ENCODE results near the gene NSFL1C.
A peak's percentile ranks its signal among the peaks of the same experiment; 100 is the strongest.
"Not testable (repeated sequence)": the region's sequence is repeated elsewhere in the genome, so short reads cannot be mapped to it uniquely, and the experiment has no call there.

Gene NSFL1C

DNA sequence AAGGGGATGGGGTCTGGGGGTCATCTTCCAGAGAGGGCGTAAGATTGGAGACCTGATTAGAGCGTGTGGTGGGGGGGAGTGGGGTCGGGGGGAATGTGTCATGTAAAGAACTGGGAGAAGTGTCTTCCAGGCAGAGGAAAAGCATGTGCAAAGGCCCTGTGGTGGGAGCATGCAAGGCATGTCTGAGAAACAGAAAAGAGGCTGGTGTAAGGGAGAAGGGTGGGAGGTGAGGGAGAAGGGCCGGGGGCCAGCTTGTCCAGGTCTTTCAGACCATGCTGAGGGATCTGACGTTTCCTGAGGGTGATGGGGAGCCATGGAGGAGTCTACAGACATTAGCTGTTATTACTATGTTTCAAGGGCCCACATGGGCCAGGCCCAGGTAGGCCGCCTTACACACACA, 43.4 kb downstream of the NSFL1C start:
- no peak for DNase-seq

DNA sequence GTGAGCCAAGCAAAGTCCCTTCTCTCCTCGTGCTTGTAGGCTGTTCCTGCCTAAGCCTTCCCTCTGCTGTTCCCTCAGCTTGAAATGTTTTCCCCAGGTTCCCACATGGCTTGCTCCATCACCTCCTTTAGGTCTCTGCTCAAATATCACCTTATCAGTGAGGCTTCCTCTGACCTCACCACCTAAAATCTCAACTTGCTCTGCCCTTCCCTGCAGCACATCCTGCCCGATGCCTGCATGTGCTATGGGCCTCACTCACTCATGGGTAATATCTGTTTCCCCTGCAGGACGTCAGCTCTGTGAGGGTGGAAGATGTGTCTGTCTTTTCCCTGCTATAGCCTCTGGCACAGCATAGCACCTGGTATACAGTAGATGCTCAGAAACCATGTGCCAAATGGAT, 43.9 kb downstream of the NSFL1C start:
- no peak for DNase-seq

DNA sequence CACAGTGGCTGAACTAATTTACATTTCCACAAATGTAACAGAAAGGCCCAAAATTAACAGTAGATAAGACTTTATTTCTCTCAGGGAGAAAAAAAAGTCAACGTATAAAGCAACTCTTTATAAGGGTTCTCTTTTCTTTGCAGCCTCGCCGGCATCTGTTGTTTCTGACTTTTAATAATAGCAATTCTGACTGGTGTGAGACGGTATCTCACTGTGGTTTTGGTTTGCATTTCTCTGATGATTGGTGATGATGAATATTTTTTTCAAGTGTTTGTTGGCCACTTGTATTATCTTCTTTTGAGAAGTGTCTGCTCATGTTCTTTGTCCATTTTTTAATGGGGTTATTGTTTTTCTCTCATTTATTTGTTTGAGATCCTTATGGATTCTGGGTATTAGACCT, 46.6 kb downstream of the NSFL1C start:
- DNase-seq = no peak

DNA sequence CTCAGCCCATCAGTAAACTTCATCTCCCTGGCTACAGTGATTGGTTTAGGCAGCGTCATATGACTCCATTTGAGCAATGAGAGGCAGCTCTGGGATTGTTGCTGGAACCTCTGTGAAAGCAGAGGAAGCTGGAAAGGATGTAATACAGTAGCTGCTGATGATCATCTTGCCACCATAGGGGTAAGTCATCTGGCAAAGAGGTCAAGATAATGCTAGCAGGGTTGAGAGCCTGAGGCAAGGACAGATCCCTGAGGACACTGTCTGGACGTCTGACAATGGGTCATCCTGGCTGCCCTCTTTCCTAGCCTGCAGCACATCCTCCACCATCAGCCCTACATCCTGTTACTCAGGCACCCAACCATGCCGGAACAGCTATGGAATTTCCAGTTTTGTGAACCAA, 48.3 kb downstream of the NSFL1C start:
- no peak for DNase-seq

- DNase-seq = no peak
These were observed 48.9 kb downstream of the NSFL1C start for GRCh38 chr20:1417790-1418189.

GRCh38 chr20:1417273-1417672, 49.4 kb downstream of the NSFL1C start:
- DNase-seq = no peak

DNA sequence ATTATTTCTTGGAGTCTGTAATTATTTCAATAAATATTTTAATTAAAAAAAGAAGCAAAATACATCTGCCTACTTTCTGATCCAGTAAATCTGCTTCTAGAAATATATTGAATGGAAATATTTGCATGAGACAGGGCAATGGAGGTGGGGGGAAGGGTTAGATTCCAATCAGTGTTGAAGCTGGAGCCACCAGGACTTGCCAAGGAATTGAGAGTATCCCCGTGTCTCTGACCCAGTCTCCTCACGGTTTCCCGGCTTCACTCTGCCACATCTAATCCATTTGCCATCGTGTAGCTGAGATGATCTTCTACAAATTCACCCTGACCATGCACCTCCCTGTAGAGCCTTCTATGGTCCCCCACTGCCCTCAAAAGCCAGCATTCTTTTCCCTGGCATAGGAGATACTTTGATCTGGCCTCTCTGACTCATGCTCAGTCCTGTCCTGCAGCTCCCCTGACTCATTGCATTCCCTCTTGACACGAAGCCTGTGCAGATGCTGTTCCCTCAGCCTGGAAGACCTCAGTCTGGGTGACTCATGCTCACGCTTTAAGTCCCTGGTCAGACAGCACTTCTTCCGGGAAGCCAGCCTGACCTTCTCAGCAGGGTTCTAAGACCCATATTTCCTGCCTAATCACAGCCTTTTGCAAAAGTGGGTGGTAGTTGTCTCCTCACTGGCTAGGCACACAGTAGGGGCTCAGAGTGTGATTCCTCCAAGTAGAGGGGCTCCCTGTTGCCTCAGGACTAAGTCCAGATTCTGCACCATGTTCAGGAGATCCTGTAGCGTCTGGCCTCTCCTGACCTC, 50.8 kb downstream of the NSFL1C start:
- DNase-seq = no peak

- no peak for DNase-seq
These were observed 51.7 kb downstream of the NSFL1C start for GRCh38 chr20:1414982-1415381.

- no peak for DNase-seq
These were observed 60.8 kb downstream of the NSFL1C start for GRCh38 chr20:1405801-1406200.

DNA sequence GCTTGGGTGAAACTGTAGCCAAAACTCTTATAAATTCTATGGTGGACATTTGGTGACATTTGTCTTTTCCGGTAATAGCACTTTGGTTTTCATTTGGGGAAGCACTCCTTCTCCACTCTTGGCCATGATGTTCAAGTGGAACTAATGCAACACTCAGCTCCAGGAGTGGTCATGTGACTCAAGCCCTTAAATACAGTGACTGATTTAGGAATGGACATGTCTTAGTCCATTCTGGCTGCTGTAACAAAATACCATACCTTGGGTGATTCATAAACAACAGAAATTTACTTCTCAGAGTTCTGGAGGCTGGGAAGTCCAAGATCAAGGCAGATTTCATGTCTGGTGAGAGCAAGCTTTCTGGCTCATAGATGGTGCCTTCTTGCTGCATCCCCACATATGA, 63.0 kb downstream of the NSFL1C start:
- DNase-seq = no peak

- DNase-seq = no peak
These were observed 64.5 kb downstream of the NSFL1C start for GRCh38 chr20:1402149-1402548.

GRCh38 chr20:1401451-1401907, 65.2 kb downstream of the NSFL1C start:
- DNase-seq = no peak

DNA sequence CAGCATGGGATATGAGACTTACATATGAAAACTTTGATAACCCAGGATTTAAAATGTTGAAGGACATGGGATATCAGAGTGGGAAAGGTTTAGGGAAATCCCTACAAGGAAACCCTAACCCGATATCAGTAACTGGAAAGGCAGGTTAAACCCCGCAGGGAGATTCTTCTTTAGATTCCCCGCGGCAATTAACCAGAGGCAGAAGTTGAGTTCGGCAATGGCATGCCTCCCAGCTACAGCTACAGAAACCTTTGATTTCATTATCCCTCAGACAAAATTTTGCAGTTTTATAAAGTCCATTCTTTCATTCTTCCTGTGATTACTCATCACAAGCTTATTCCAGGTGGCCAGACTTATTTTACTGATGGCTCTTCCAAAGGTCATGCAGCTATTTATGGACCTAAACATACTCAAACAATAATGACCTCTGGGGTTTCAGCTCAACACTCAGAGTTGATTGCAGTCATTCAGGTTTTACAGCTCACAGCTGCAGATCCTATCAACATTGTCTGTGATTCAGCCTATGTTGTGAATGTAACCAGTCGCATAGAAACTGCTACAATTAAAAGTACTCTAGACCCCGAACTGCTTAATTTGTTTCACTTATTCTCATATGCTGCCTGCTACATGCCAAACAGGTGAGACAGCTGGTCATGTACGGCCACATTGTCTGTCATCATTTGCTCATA, 66.8 kb downstream of the NSFL1C start:
- DNase-seq = not testable (repeated sequence)

DNA sequence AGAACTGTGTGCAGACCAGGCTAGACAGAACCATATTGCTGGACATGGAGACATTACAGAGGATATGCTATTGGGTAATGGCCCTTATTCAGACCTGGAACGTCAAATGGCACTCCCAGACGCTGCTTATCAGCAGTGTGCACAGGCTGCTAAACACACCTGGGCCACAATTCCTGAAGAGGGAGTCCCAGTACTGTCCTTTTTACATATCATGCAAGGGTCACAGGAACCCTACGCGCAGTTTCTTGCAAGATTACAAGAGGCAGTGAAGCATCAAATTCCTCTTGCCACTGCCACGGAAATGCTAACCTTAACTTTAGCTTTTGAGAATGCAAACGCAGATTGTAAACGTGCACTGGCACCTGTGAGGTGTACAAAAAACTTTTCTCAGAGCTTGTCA, 68.5 kb downstream of the NSFL1C start:
- DNase-seq = not testable (repeated sequence)

GRCh38 chr20:1397710-1398109, 68.9 kb downstream of the NSFL1C start:
- no peak for DNase-seq

GRCh38 chr20:1396702-1397101, 69.9 kb downstream of the NSFL1C start:
- no peak for DNase-seq

GRCh38 chr20:1396264-1396663, 70.4 kb downstream of the NSFL1C start:
- DNase-seq = no peak

DNA sequence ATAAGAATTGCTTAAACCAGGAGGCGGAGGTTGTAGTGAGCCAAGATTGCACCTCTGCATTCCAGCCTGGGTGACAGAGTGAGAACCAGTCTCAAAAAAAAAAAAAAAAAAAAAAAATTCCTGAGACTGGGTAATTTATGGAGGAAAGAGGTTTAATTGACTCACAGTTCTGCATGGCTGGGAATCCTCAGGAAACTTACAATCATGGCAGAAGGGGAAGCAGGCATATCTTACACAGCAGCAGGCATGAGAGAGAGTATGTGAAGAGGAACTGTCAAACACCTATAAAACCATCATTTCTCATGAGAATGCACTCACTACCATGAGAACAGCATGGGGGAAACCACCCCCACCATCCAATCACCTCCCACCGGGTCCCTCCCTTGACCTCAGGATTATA, 72.0 kb downstream of the NSFL1C start:
- DNase-seq = no peak

GRCh38 chr20:1393507-1393882, 73.2 kb downstream of the NSFL1C start:
- no peak for DNase-seq

- peak; percentile 91 for DNase-seq
These were observed 73.7 kb downstream of the NSFL1C start, which contains the start of gene FKBP1A for GRCh38 chr20:1392693-1393506. Gene FKBP1A (minus strand): TSS chr20:1393054. CDS start chr20:1392998, 56 bp downstream.

DNA sequence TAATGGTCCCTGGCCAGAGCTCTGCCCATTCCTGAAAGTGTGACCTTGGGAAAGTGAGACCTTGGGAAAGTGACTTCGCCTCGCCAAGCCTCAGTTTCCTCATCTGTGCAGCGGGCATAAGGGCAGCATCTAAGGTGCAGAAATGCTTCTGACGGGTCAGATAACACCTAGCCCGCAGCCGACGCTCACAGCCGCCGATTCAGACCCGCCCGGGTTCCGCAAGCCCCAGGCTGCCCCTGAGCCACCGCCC, 74.3 kb downstream of the NSFL1C start:
- no peak for DNase-seq
